TTC549 (cell line): ENCODE data around the gene PAH.

Experiments
- FAIRE-seq: peaks from 2 replicates; lab custom pipeline; 2012; peaks lifted over from hg19 to GRCh38; lab: Jason Lieb, UNC

The PAH gene

DNA sequence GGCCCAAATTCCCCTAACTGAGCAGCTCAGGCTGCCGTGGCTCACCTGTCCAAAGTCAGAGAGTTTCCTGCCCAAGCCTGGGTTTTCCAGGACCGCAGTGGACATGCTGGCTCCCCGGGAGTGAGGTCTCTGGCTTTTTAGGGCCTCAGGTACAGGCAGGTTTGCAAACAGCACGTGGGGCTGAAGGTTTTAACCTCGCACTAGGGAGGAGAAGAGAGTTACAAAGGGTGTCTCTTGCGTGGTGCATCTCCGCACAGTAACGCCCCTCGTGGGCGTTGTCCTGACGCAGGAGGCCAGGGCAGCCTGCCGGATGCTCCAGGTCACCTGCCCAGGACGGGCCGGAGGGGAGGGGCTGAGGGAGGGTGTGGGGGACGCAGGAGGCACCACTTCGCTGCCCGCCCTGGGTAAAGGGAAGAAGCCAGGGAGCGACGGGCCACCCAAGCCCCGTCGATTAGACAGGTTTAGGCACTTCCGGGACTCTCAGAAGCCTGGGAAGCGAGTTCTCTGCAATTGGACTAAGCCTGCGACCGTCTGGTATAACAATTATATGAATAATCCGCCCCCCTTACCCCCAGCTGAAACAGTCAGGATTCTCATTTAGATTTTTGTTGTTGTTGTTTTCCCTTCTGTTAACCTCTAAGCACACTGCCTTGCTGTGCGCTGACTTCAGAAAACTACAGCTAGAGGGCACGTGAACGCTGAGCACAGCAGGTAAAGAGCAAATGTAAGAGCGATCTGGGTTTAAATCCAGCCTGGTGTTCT lies at the start of gene PAH:
PAH (minus strand) TSS at position 219 of the 762 bp plus-strand sequence; CDS start at position 105, 114 bp downstream.
- no peak for FAIRE-seq

- FAIRE-seq = no peak
These were observed 49.3 kb upstream of the PAH start for GRCh38 chr12:102966200-102966863.

DNA sequence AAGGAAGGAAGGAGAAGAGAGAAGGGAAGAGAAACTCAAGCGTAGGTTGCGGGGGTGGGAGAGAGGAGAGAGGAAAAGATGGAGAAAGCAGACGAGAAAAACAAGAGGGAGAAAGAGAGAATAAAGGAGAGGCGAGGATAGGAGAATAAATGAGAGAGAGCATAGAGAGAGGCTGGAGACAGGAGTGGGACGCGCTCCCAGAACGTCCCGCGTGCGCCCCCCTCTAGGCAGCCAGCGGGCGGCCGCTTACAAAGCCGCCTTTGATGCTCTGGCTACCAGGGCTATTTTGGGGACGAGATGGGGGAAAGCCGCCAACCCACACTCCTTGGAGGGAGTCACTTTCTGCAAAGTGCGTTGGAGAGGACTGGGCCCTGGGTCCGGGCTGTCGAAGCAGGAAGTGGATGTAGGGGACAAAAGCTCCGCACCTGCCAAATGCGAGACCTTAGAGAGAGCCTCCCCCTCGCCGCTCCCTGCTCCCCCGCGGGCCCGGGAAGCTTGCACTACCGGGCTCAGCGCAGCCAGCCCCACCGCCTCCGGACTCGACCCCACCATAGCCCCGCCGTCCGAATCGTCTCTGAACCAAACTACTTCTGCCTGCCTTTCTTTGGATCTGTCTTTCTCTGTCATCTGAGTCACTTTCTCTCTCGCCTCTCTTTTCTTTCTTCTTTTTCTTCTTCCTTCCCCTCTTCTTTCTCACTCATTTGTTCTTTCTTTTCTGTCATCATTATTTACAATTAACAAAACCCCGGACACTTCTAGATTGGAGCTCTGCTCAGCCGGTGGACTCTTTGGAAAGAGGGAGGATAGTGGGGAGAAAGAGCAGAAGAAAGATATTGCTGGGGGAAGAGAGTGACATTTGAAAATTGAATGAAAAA lies 48.5 kb upstream of the PAH start:
- no peak for FAIRE-seq

DNA sequence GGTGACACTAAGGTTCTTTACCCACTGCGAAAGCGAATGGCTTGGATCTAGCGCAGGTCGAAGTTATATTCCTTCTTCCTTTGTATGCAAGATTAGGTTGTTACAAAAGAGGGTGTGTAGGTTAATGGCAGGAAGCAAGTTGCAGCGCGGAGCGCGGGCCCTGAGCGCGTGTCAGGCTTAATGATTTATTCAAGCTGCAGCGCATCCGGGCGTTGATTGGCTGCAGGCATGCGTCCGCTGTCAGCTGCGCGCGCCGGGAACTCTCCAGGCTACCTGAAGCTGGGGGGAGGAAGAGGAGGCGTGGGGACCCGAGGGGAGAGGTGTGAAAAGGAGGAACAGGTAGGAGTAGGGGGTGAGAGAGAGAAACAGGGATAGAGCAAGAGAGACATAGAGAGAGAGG lies 47.8 kb upstream of the PAH start:
- FAIRE-seq = no peak

DNA sequence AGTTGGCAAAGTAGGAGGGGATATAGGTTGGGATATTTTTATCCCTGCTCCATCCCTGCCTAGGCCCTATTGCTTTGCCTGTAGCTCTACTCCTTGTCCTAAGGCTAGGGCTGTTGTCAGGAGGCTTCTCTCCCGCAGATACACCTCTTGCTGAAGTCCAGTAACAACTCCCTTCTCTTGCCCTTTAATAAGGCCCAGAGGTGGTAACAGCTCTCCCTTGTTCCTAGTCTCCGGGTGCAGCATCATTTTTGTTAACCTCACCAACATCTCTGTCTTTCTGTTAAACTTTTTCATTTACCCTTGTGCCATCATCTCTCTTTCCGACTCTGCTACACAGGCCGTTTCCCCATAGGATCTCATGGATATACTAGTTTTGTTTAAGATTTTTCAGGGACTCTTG lies 46.8 kb upstream of the PAH start:
- no peak for FAIRE-seq

- FAIRE-seq = no peak
These were observed 45.9 kb upstream of the PAH start for GRCh38 chr12:102962986-102963385.

DNA sequence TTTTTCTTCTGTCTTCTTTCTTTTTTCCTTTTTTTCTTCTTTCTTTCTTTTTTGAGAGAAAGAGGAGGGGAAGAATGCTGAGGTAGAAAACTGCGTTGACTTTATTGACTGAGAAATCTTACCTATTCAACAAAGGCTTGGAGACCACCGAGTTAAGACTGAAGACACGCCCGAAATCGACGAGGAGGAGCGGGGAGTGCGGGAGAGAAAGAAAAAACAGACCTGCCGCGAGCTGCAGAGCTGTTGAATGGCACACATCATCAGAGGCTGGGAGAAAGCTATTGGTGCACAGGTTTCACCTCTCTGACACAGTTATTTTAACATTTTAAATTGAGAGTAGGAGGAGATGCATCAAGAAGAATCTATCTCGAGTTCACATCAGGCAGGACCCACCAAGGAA lies 45.5 kb upstream of the PAH start:
- no peak for FAIRE-seq

- FAIRE-seq = no peak
These were observed 44.4 kb upstream of the PAH start for GRCh38 chr12:102961466-102961855.

- no peak for FAIRE-seq
These were observed 43.9 kb upstream of the PAH start for GRCh38 chr12:102960766-102961465.

- FAIRE-seq = no peak
These were observed 42.3 kb upstream of the PAH start for GRCh38 chr12:102959391-102959790.

DNA sequence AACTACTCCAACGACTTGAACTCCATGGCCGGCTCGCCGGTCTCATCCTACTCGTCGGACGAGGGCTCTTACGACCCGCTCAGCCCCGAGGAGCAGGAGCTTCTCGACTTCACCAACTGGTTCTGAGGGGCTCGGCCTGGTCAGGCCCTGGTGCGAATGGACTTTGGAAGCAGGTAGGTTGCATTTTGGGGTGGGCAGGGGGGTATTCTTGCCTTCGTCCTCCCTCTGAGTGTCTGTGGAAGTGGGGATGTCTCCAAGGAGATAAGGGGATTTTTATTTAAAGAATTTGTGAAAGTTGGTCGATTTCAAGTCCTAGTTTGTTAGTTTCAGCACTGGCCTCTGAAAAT lies 41.8 kb upstream of the PAH start:
- no peak for FAIRE-seq

DNA sequence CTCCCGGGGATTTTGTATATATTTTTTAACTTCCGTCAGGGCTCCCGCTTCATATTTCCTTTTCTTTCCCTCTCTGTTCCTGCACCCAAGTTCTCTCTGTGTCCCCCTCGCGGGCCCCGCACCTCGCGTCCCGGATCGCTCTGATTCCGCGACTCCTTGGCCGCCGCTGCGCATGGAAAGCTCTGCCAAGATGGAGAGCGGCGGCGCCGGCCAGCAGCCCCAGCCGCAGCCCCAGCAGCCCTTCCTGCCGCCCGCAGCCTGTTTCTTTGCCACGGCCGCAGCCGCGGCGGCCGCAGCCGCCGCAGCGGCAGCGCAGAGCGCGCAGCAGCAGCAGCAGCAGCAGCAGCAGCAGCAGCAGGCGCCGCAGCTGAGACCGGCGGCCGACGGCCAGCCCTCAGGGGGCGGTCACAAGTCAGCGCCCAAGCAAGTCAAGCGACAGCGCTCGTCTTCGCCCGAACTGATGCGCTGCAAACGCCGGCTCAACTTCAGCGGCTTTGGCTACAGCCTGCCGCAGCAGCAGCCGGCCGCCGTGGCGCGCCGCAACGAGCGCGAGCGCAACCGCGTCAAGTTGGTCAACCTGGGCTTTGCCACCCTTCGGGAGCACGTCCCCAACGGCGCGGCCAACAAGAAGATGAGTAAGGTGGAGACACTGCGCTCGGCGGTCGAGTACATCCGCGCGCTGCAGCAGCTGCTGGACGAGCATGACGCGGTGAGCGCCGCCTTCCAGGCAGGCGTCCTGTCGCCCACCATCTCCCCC lies 41.2 kb upstream of the PAH start:
- no peak for FAIRE-seq

DNA sequence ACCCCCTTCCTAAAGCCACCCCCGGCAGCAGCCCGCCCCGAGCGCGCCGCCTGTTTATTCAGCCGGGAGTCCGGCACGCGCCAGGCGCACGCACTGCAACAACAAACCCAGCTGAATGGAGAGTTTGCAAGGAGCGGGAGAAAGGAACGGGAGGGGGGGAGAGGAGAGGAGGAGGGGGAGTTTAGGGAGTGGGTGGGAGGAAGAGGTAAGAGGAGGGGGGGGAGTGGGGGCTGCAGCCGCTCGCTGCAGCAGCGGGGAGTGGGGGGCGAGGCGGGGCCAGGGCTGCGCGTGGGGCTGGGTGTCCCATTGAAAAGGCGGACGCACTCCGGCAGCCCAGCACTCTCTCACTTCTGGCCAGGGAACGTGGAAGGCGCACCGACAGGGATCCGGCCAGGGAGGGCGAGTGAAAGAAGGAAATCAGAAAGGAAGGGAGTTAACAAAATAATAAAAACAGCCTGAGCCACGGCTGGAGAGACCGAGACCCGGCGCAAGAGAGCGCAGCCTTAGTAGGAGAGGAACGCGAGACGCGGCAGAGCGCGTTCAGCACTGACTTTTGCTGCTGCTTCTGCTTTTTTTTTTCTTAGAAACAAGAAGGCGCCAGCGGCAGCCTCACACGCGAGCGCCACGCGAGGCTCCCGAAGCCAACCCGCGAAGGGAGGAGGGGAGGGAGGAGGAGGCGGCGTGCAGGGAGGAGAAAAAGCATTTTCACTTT lies 40.5 kb upstream of the PAH start, which contains the start of gene ASCL1:
ASCL1 (plus strand) TSS at position 336 of the 712 bp plus-strand sequence. CDS start 571 bp downstream, outside the sequence.
- FAIRE-seq = no peak

DNA sequence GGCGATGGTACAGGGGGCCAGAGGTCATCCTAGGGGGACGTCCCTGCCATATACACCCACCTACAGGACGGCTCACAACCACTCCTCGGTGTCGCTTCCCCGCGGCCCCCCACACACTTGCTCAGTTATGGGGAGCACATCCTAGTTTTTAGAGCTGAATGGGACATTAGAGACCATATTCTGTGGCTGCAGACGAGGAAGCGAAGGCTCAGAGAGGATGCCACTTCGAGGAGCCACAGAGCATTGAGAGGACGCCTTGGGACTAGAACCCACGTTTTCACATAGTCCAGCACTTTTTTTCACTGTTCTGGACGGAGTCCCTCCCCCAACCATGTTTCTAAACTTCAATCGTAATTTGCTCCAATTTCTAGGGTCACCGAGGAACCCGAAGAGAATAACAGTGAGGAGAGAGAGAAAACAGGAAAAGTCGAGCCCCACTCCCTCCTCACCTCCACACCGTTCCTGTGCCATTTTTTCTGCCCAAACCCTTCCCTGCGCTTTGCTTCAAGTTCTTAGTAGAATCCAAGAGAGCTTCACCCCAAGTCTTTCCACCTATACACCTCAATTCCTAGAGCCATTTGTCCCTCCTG lies 39.8 kb upstream of the PAH start:
- FAIRE-seq = no peak

DNA sequence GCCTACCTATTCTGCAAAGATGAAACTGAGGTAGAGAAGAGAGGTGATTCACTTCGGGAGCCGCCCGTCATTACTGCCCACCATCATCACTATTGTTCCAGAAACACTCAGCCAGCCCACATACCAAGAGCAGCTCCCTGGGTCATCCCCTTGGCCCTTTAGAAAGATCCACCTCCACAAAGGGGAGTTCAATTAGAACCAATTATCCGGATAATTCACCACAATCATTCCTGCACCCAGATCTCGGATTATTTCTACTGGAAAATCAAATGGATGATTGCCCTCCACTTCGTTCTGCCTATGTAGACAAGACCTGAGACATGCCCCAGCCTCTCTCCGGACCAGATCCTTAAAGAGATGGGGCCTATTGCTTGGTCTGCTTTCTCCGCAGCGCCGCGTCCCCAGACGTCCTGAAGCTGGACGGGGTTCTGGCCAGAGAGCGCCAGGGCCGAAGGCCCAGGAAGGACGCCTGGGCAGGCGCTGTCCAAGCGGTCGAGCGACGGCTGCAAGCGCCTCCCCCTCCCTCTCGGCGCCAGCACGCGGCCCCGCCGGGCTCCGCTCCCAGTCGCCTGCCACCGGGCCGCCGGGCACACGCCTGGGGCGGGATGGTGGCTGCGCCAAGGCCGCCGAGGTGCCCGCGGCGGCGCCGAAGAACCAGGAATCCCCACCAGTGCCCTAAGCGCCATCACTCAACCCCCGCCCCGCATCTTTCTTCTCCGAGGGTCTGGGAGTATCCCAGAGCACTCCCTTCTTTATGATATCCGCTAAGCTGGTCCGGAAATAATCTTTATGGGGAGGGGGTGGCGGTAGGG lies 39.1 kb upstream of the PAH start:
- FAIRE-seq = no peak

- no peak for FAIRE-seq
These were observed 37.1 kb upstream of the PAH start for GRCh38 chr12:102954134-102954533.

DNA sequence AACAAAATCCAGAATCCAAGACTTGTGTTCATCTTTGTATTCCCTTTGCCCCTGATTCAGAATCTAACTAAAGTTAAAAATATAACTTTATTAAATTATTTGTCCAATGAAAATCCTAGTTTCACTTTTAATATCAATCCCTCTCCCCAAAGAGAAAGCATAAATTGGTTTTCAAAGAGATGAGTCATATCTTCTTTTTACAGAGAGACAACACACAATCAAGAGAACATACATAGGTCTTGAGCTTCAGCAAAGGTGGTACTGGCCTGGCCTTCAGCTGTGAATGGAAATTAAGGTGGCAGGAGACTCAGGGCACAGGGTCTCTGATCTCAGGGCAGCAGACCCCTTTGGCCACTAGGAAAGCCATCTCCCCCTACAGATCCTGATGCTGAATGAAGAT lies 36.2 kb upstream of the PAH start:
- no peak for FAIRE-seq

DNA sequence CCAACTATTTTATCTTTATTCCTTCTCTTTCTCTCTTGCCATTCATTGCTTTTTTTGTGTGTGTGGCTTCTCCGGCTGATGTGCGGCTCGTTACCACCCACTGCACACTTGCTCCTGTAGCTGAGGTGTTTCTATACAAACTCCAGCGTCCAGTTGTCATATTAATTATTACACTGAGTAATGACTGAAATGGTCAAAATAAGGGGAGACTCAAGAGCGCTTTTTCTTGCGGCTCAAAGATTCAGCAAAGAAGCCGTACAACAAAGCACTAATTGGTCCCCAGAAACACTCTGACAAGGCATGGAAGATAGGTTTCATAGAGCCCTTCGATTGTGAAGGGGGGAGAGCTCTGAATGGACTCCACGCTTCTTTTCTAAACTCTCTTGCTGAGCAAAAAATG lies 34.8 kb upstream of the PAH start:
- no peak for FAIRE-seq

DNA sequence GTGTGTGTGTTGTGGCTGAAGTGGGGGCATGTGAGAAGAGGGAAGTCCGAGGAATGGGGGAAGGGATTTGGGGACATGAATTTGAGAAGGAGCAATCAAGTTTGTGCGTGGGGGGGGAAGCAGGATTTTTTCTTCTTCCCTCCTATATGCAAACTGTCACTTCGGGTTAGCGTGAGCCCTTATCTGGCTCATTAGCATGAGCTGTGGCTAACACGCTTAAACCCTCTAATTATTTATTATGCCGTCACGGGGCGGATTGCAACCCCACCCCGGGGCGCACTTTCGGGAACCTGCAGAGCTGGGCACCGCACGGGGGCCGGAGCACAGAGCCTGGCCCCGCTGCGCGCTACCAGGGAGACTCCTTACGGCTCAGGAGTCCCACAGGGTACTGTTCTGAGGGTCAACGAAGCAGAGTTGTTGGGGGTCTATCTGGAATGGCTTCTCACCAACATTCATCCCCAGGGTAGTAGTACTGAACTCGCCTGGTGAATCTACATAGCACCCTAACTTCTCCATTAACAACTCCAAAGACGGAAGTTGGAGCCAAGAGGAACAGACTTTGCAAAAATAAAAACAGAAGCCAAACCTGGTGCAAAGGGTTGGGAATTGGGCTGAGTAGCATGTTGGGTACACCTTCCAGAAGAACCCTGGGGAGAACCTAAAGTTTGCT lies 34.0 kb upstream of the PAH start:
- FAIRE-seq = no peak
